ENCODE results near the gene TBL1X. TPM values are rescaled to one million over a fixed set of nuclear protein-coding genes. Genes with fewer than 3 reads are reported as not detected.

The TBL1X gene
- total RNA-seq, 3 donors from 2014 or later, result 18.6 to 24.6 (median 20.0) TPM

- intact Hi-C loops (cut with DNase I; ENCODE audit: low total_unique reads), result no loop called here
- H3K4me3 ChIP-seq, result no peak overlapping the region
- no peak overlapping the region for H3K27ac ChIP-seq
- DNase-seq (ENCODE audit: low spot score in 2 of 2), result no peak
- H3K36me3 ChIP-seq, result no peaks in the 10 kb centered on the region
- peaks cover 0 to 32% of the 10 kb centered on the region in 2 donors for H3K27me3 ChIP-seq
- H3K4me1 ChIP-seq, result no peaks in the 10 kb centered on the region
- TF ChIP-seq POLR2AphosphoS5 (IDR thresholded peaks at IDR 0.05) (no peak), CTCF (IDR thresholded peaks at IDR 0.05) (no peak), POLR2A (IDR thresholded peaks at IDR 0.05) (no peak)
- H3K9me3 ChIP-seq, result no peaks in the 10 kb centered on the region
Observed at GRCh38 chrX:9789555-9789954, 324.7 kb downstream of the TBL1X start.

All from breast epithelium (tissue), 4 donors.